Measurements from ENCODE around the gene ZNF366. TPM values are rescaled to one million over a fixed set of nuclear protein-coding genes. Genes with fewer than 3 reads are reported as not detected.
A peak's percentile ranks its signal among the peaks of the same experiment; 100 is the strongest.

Gene ZNF366
- total RNA-seq, 4 donors from 2014 or later = 1.3 to 14.7 (median 3.0) TPM

GRCh38 chr5:72476275-72476674, 30.9 kb downstream of the ZNF366 start:
- 92 to 95% methylated on average over 2 of the region's 2 CpGs for WGBS, 2 donors
- TF ChIP-seq, protein P1, sequence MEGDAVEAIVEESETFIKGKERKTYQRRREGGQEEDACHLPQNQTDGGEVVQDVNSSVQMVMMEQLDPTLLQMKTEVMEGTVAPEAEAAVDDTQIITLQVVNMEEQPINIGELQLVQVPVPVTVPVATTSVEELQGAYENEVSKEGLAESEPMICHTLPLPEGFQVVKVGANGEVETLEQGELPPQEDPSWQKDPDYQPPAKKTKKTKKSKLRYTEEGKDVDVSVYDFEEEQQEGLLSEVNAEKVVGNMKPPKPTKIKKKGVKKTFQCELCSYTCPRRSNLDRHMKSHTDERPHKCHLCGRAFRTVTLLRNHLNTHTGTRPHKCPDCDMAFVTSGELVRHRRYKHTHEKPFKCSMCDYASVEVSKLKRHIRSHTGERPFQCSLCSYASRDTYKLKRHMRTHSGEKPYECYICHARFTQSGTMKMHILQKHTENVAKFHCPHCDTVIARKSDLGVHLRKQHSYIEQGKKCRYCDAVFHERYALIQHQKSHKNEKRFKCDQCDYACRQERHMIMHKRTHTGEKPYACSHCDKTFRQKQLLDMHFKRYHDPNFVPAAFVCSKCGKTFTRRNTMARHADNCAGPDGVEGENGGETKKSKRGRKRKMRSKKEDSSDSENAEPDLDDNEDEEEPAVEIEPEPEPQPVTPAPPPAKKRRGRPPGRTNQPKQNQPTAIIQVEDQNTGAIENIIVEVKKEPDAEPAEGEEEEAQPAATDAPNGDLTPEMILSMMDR (IDR thresholded peaks at IDR 0.05) = no peak
- TF ChIP-seq POLR2A (IDR thresholded peaks at IDR 0.05) = no peak
- H3K36me3 ChIP-seq = no peaks in the 10 kb centered on the region
- no peak overlapping the region for H3K4me3 ChIP-seq (replicated peaks in 1 of 3)
- no peak for DNase-seq
- H3K27ac ChIP-seq = no peak overlapping the region
- intact Hi-C loops (cut with DNase I) = no loop called here
- H3K27me3 ChIP-seq = no peaks in the 10 kb centered on the region
- H3K4me1 ChIP-seq = peaks cover 15% of the 10 kb centered on the region in 2 donors
- no peaks in the 10 kb centered on the region for H3K9me3 ChIP-seq

- intact Hi-C loops (cut with DNase I) = no loop called here
- H3K36me3 ChIP-seq = no peaks in the 10 kb centered on the region
- no peak overlapping the region for H3K27ac ChIP-seq
- no peaks in the 10 kb centered on the region for H3K9me3 ChIP-seq
- no peaks in the 10 kb centered on the region for H3K27me3 ChIP-seq
- no peak for DNase-seq
- H3K4me3 ChIP-seq (replicated peaks in 1 of 3) = no peak overlapping the region
- TF ChIP-seq, protein P1 (IDR thresholded peaks at IDR 0.05) = no peak
- TF ChIP-seq POLR2A (IDR thresholded peaks at IDR 0.05) = no peak
- peaks cover 15% of the 10 kb centered on the region in 2 donors for H3K4me1 ChIP-seq
Measured at GRCh38 chr5:72474516-72474915, 32.7 kb downstream of the ZNF366 start.

- 40 to 57% methylated on average over 1 of the region's 1 CpG for WGBS, 2 donors
- intact Hi-C loops (cut with DNase I) = no loop called here
Measured at GRCh38 chr5:72474046-72474500, 33.1 kb downstream of the ZNF366 start.

GRCh38 chr5:72472666-72473422, 34.4 kb downstream of the ZNF366 start:
- peaks cover 15% of the 10 kb centered on the region in 2 donors for H3K4me1 ChIP-seq
- no peaks in the 10 kb centered on the region for H3K9me3 ChIP-seq
- no peak overlapping the region for H3K4me3 ChIP-seq (replicated peaks in 1 of 3)
- WGBS, 2 donors = 40 to 46% methylated on average over 6 of the region's 6 CpGs
- no peaks in the 10 kb centered on the region for H3K36me3 ChIP-seq
- TF ChIP-seq POLR2A (IDR thresholded peaks at IDR 0.05) = no peak
- TF ChIP-seq, protein P1 (IDR thresholded peaks at IDR 0.05) = no peak
- no peaks in the 10 kb centered on the region for H3K27me3 ChIP-seq
- H3K27ac ChIP-seq = peak overlapping the region in 1 of 3 donors; percentile 13
- intact Hi-C loops (cut with DNase I) = no loop called here
- peak; percentile 48 to 49 for DNase-seq

More at GRCh38 chr5:72474046-72474500, 33.1 kb downstream of the ZNF366 start:
- Histone ChIP-seq H3K9me3 (no peaks in the 10 kb centered on the region), H3K4me3 (replicated peaks in 1 of 3) (no peak overlapping the region), H3K36me3 (no peaks in the 10 kb centered on the region), H3K27me3 (no peaks in the 10 kb centered on the region), H3K27ac (no peak overlapping the region), H3K4me1 (peaks cover 15% of the 10 kb centered on the region in 2 donors)
- DNase-seq = no peak
- no peak for TF ChIP-seq POLR2A (IDR thresholded peaks at IDR 0.05)
- TF ChIP-seq, protein P1 (IDR thresholded peaks at IDR 0.05) = no peak

DNA sequence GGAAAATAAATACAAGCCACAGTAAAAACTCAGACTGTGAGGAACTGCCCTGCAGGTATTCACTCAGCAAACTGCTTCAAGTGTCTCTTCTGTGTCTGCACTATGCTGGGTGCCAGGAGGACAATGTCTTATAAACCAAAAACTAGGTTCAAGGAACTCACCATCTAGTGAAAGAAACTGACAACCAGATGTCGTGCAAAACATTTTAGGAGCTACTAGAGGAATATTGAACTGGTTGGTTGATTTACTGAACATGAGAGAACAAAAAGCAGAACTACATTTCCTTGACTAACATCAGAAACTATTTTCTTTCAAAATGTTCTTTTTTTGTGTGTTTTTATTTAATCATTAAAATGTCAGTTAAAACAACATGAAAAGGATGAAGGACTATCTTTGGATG, 35.2 kb downstream of the ZNF366 start:
- 43 to 50% methylated on average over 1 of the region's 1 CpG for WGBS, 2 donors
- Histone ChIP-seq H3K4me3 (replicated peaks in 1 of 3) (no peak overlapping the region), H3K27me3 (no peaks in the 10 kb centered on the region), H3K36me3 (no peaks in the 10 kb centered on the region), H3K9me3 (no peaks in the 10 kb centered on the region), H3K4me1 (peaks cover 15% of the 10 kb centered on the region in 2 donors), H3K27ac (peak overlapping the region in 1 of 3 donors; percentile 13)
- intact Hi-C loops (cut with DNase I) = no loop called here
- DNase-seq = no peak
- TF ChIP-seq POLR2A (IDR thresholded peaks at IDR 0.05) = no peak
- TF ChIP-seq, protein P1 (IDR thresholded peaks at IDR 0.05) = no peak
